GM13976 (cell line): ENCODE data around the gene RNF187.

ENCODE experiments used
- DNase-seq: peaks from one replicate; pipeline ENCODE4 v3.0.0; 2012; ENCODE audit warnings: low spot score
- in situ Hi-C: fragments of 300-500 bp; cut with MboI; formaldehyde crosslinking; loops from one replicate; pipeline ENCODE4 v1.12.0; 2022; ENCODE audit warnings: low sequenced_read_pairs, mixed read lengths, inconsistent platforms; ENCODE audit not compliant: unreplicated experiment
- TF ChIP-seq, protein P1 (sequence below): IDR thresholded peaks from 2 replicates; pipeline ENCODE4 v1.5.1; 2012; ENCODE audit warnings: borderline replicate concordance, mild to moderate bottlenecking; ENCODE audit not compliant: insufficient read depth; ENCODE audit errors: extremely low read depth, missing control alignments, control extremely low read depth

The RNF187 gene

DNA sequence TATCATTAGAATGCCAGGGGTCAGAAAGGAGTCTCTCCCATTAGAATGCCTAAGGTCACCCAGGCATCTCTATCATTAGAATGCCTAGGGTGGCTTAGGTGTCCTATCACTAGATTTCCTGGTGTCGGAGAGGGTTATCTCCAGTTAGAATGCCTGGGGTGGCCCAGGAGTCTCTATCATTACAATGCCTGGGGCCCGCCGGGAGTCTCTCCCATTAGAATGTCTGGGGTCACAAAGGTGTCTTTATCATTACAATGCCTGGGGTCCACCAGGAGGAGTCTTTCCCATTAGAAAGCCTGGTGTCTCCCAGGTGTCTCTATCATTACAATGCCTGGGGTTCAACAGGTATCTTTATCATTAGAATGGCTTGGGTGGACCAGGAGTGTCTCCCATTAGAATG lies 56.2 kb downstream of the RNF187 start:
- in situ Hi-C loops, result no loop called here
- TF ChIP-seq, protein P1, sequence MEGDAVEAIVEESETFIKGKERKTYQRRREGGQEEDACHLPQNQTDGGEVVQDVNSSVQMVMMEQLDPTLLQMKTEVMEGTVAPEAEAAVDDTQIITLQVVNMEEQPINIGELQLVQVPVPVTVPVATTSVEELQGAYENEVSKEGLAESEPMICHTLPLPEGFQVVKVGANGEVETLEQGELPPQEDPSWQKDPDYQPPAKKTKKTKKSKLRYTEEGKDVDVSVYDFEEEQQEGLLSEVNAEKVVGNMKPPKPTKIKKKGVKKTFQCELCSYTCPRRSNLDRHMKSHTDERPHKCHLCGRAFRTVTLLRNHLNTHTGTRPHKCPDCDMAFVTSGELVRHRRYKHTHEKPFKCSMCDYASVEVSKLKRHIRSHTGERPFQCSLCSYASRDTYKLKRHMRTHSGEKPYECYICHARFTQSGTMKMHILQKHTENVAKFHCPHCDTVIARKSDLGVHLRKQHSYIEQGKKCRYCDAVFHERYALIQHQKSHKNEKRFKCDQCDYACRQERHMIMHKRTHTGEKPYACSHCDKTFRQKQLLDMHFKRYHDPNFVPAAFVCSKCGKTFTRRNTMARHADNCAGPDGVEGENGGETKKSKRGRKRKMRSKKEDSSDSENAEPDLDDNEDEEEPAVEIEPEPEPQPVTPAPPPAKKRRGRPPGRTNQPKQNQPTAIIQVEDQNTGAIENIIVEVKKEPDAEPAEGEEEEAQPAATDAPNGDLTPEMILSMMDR, result no peak
- DNase-seq, result no peak

DNA sequence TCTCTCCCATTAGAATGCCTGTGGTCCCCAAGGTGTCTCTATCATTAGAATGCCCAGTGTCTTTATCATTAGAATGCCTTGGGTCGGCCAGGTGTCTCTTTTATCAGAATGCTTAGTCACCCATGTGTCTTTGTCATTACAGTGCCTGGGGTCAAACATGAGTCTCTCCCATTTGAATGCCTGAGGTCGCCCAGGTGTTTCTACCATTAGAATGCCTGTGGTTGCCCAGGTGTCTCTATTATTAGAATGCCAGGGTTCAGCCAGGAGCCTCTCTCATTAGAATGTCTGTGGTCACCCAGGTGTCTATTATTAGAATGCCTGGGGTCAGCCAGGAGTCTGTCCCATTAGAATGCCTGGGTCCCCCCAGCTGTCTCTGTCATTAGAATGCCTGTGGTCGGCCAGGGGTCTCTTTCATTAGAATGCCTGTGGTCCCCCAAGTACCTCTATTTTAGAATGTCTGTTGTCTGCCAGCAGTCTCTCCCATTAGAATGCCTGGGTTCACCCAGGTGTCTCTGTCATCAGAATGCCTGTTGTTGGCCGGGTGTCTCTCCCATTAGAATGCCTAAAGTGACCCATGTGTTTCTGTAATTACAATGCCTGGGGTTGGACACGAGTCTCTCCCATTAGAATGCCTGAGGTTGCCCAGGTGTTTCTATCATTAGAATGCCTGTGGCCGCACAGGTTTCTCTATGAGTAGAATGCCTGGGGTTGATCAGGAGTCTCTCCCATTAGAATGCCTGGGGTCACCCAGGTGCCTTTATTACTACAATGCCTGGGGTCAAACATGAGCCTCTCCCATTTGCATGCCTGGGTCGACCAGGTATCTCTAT lies 57.1 kb downstream of the RNF187 start:
- in situ Hi-C loops, result no loop called here
- TF ChIP-seq, protein P1, result no peak
- DNase-seq, result no peak

DNA sequence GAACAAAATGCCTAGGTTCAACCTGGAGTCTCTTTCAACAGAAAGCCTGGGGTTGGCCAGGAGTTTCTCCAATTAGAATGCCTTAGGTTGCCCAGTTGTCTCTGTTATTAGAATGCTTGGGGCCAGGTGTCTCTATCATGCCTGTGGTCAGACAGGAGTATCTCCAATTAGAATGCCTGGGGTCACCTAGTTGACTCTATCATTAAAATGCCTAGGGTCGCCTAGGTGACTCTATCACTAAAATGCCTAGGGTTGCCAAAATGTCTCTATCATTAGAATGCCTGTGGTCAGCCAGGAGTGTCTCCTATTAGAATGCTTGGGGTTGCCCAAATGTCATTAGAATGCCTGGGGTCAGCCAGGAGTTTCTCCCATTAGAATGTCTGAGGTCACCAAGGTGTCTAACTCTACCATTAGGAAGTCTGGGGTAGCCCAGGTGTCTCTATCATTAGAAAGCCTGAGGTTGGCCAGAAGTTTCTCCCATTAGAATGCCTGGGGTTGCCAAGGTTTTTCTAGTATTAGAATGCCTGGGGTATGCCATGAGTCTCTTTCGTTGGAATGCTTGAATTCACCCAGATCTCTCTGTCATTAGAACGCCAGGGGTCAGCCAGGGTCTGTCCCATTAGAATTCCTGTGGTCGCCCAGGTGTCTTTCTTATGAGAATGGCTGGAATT lies 57.9 kb downstream of the RNF187 start:
- TF ChIP-seq, protein P1, result no peak
- in situ Hi-C loops, result no loop called here
- no peak for DNase-seq
